Osteocyte (in vitro differentiated cells): ENCODE measurements around the gene MED17. TPM values are rescaled to one million over a fixed set of nuclear protein-coding genes. Genes with fewer than 3 reads are reported as not detected.

ENCODE experiments used
- DNase-seq: peaks from one replicate; pipeline ENCODE4 v3.0.0; 2021; ENCODE audit warnings: mixed read lengths; ENCODE audit not compliant: unreplicated experiment; ENCODE audit errors: extremely low spot score
- H3K27ac Mint-ChIP-seq: one replicate; pipeline ENCODE4 v1.8.0; 2021; ENCODE audit warnings: mild to moderate bottlenecking, mixed read lengths; ENCODE audit not compliant: unreplicated experiment
- H3K27me3 Mint-ChIP-seq: one replicate; pipeline ENCODE4 v1.8.0; 2021; ENCODE audit warnings: mixed read lengths; ENCODE audit not compliant: unreplicated experiment
- H3K36me3 Mint-ChIP-seq: one replicate; pipeline ENCODE4 v1.8.0; 2021; ENCODE audit warnings: mixed read lengths; ENCODE audit not compliant: unreplicated experiment
- H3K4me1 Mint-ChIP-seq: one replicate; pipeline ENCODE4 v1.8.0; 2021; ENCODE audit warnings: mixed read lengths; ENCODE audit not compliant: unreplicated experiment
- H3K4me3 Mint-ChIP-seq: one replicate; pipeline ENCODE4 v1.8.0; 2021; ENCODE audit warnings: mild to moderate bottlenecking, moderate library complexity, mixed read lengths; ENCODE audit not compliant: unreplicated experiment
- H3K9me3 Mint-ChIP-seq: one replicate; pipeline ENCODE4 v1.8.0; 2021; ENCODE audit warnings: mixed read lengths; ENCODE audit not compliant: unreplicated experiment
- CTCF ChIP-seq: fragments of 200-600 bp; sonication (generic); IDR thresholded peaks from 2 replicates; pipeline ENCODE4 v1.5.0; 2021; ENCODE audit warnings: antibody characterized with exemption, mild to moderate bottlenecking, moderate library complexity
- long read RNA-seq: library from polyadenylated mRNA; unstranded; transcript quantifications from one replicate; pipeline ENCODE4 v2.0.0, GENCODE V29; 2021
- total RNA-seq: library from RNA; stranded (reverse); gene quantifications from 2 replicates; pipeline ENCODE4 v1.2.1, GENCODE V29; 2021

Gene MED17, protein sequence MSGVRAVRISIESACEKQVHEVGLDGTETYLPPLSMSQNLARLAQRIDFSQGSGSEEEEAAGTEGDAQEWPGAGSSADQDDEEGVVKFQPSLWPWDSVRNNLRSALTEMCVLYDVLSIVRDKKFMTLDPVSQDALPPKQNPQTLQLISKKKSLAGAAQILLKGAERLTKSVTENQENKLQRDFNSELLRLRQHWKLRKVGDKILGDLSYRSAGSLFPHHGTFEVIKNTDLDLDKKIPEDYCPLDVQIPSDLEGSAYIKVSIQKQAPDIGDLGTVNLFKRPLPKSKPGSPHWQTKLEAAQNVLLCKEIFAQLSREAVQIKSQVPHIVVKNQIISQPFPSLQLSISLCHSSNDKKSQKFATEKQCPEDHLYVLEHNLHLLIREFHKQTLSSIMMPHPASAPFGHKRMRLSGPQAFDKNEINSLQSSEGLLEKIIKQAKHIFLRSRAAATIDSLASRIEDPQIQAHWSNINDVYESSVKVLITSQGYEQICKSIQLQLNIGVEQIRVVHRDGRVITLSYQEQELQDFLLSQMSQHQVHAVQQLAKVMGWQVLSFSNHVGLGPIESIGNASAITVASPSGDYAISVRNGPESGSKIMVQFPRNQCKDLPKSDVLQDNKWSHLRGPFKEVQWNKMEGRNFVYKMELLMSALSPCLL
- 30.9 and 37.8 TPM in 2 replicates for total RNA-seq
- long read RNA-seq, full-length matches to known transcripts = 59 of 69 reads
- long read RNA-seq, partial matches to known transcripts = 10 of 69 reads
- long read RNA-seq, other reads (novel, unspliced or antisense) = 0 of 69 reads

DNA sequence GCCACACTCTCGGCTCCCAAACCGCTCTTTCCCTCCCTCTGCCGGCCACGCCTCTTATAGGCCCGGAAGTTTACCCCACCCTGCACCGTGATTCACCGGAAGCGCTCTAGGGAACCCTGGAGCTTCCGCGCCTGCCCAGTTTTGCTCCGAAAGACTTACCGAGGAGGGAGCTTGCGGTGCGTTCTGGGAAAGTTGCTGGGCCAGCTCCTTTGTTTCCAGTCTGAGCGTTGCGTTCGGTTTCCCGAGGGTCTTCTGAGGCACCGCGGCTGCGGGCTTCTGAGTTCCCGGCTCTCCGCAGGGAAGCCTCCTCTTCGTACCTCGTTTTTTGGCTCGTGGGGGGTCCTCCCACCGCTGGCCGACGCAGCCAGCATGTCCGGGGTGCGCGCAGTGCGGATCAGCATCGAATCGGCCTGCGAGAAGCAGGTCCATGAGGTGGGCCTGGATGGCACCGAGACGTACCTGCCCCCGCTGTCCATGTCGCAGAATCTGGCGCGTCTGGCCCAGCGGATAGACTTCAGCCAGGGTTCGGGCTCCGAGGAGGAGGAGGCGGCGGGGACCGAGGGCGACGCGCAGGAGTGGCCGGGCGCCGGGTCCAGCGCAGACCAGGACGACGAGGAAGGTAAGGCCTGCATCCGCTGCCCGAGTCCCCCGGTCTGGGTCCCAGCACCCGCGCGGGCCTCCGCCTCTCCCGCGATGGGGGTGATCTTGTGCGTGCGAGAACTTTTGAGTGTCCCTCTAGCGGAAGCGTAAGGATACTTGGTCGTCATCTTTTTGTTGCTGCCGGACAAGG lies at the start of gene MED17:
MED17 (plus strand) TSS at position 138 of the 790 bp plus-strand sequence; CDS start at position 370, 232 bp downstream.
- TF ChIP-seq CTCF = peak; percentile 49
- peak; percentile 95 for DNase-seq
- peaks cover 40% of the 10 kb centered on the region for H3K4me1 Mint-ChIP-seq
- H3K27me3 Mint-ChIP-seq = no peaks in the 10 kb centered on the region
- H3K4me3 Mint-ChIP-seq = peak within 1 kb of the TSS; percentile 100
- H3K36me3 Mint-ChIP-seq = peaks cover 7% of the 10 kb centered on the region
- no peaks in the 10 kb centered on the region for H3K9me3 Mint-ChIP-seq
- peak within 1 kb of the TSS; percentile 96 for H3K27ac Mint-ChIP-seq

DNA sequence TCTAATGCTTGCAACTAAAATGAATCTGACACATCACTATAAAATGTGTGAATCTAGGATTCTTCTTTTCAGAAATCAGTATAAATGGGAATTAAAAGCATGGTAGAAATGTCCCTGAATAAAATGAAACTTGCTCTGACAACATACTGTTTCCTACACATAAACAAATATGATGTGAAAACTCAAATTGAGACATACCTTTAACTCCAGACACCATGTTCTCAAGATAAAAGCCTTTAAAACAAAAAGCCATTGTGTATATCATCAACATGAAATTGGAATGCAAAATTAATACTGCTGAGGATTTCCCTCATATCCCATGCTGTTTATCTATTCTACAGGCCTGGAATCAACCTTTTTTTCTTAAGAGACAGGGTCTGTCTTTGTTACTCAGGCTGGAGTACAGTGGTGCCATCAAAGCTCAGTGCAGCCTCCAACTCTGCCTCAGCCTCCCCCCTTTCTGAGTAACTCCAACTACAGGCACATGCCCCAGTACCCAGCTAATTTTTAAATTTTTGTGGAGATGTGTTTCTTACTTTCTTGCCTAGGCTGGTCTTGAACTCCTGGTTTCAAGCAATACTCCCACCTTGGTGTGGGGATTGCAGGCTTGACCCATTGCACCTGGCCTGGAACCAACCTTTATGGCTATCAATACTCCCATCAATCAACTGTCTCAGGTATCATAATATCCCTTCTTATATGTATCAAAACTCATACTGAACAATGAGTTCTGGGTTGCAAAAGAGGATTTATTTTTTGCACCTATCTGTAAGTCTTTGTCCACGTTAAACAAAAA lies 49.5 kb upstream of the MED17 start:
- Mint-ChIP-seq H3K4me3 (no peak overlapping the region), H3K4me1 (peaks cover 43% of the 10 kb centered on the region), H3K27ac (peak overlapping the region; percentile 23), H3K27me3 (no peaks in the 10 kb centered on the region), H3K36me3 (peaks cover 78% of the 10 kb centered on the region), H3K9me3 (no peaks in the 10 kb centered on the region)
- no peak for DNase-seq
- no peak for TF ChIP-seq CTCF

GRCh38 chr11:93735627-93736026 lies 48.5 kb upstream of the MED17 start:
- peak overlapping the region; percentile 42 for H3K27ac Mint-ChIP-seq
- peaks cover 71% of the 10 kb centered on the region for H3K36me3 Mint-ChIP-seq
- H3K4me3 Mint-ChIP-seq = no peak overlapping the region
- H3K27me3 Mint-ChIP-seq = no peaks in the 10 kb centered on the region
- no peaks in the 10 kb centered on the region for H3K9me3 Mint-ChIP-seq
- H3K4me1 Mint-ChIP-seq = peaks cover 51% of the 10 kb centered on the region
- no peak for DNase-seq
- no peak for TF ChIP-seq CTCF

DNA sequence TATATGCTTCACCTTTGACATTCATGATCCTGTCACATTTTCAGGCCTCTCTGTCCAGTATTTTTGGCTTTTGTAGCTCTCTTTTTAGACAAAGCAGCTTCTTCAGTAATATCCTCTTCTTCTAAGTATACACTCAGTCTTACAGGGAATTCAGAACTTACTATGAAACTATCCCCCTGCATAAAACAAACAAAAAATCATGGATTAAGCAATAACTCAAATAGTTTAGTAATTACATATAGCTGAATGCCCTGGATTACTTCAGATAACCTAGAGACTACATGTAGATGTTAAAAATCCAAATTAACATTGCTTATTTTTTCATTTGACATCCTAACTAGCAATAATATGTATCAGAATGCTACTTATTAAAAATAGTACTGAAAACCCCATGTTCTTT lies 48.0 kb upstream of the MED17 start:
- Mint-ChIP-seq H3K27me3 (no peaks in the 10 kb centered on the region), H3K4me3 (no peak overlapping the region), H3K36me3 (peaks cover 71% of the 10 kb centered on the region), H3K4me1 (peaks cover 51% of the 10 kb centered on the region), H3K27ac (peak overlapping the region; percentile 42), H3K9me3 (no peaks in the 10 kb centered on the region)
- TF ChIP-seq CTCF = no peak
- DNase-seq = no peak
